Measurements from ENCODE around the gene ROR2.

GRCh38 chr9:91586282-91586681, 363.7 kb downstream of the ROR2 start:
- no peak for TF ChIP-seq EP300 (IDR thresholded peaks at IDR 0.05; ENCODE audit: borderline replicate concordance in 1 of 2, low read depth in 2 of 2, low read length in 2 of 2)
- TF ChIP-seq USF2 (IDR thresholded peaks at IDR 0.05; ENCODE audit: low read length) = no peak
- TF ChIP-seq YY1 (IDR thresholded peaks at IDR 0.05; ENCODE audit: low read depth, low read length) = no peak
- no peak for TF ChIP-seq CEBPB (IDR thresholded peaks at IDR 0.05; ENCODE audit: low read depth, low read length)

Data from H1 (cell line).